ENCODE measurements around the gene SYNDIG1L.

- no peak for TF ChIP-seq CTCF (IDR thresholded peaks at IDR 0.05; ENCODE audit: control extremely low read depth in 1 of 3, insufficient read depth in 1 of 3, low read depth in 1 of 3, low read length in 3 of 3)
- TF ChIP-seq USF2 (IDR thresholded peaks at IDR 0.05; ENCODE audit: low read length), result no peak
- TF ChIP-seq POLR2AphosphoS5 (IDR thresholded peaks at IDR 0.05; ENCODE audit: low read depth, low read length), result no peak
Observed at GRCh38 chr14:74418031-74418430, 8.0 kb downstream of the SYNDIG1L start.

Data from H1 (cell line).